Left lobe of liver (tissue), 2 donors: ENCODE results near the gene CAMK1D. TPM values are rescaled to one million over a fixed set of nuclear protein-coding genes. Genes with fewer than 3 reads are reported as not detected.
A peak's percentile ranks its signal among the peaks of the same experiment; 100 is the strongest.

ENCODE experiments used
- ATAC-seq: fragments of 200-7000 bp; cut with Tn5 transposase; one replicate; pipeline ENCODE4 v1.9.1; 2020; ENCODE audit warnings: mild to moderate bottlenecking, moderate library complexity
- DNase-seq: peaks from one replicate; pipeline ENCODE4 v3.0.0-alpha.2; 2020; ENCODE audit warnings: low spot score
- total RNA-seq: library from RNA; stranded (reverse); gene quantifications from one replicate; pipeline ENCODE4 v1.2.1, GENCODE V29; 2021
- donor health status: DM: no; HTN: no; CAD: no; lungs with moderate emphysema.
- donor health status: DM: no; HTN: yes; CAD: no.

CAMK1D gene
- total RNA-seq, 1 donor from 2014 or later: 8.1 TPM

GRCh38 chr10:12829831-12830390 lies 480.6 kb downstream of the CAMK1D start:
- ATAC-seq (no peak), DNase-seq (no peak)

- DNase-seq (no peak), ATAC-seq (no peak)
Observed at GRCh38 chr10:12832096-12832495, 482.7 kb downstream of the CAMK1D start.

- no peak for DNase-seq
- no peak for ATAC-seq
Observed at GRCh38 chr10:12833451-12833850, 484.1 kb downstream of the CAMK1D start.

- ATAC-seq: no peak
- DNase-seq: no peak
Observed at GRCh38 chr10:12834116-12834665, 484.8 kb downstream of the CAMK1D start.

- DNase-seq (no peak), ATAC-seq (no peak)
Observed at GRCh38 chr10:12834721-12835120, 485.4 kb downstream of the CAMK1D start.

- no peak for ATAC-seq
Observed at GRCh38 chr10:12835709-12836108, 486.4 kb downstream of the CAMK1D start.

GRCh38 chr10:12838366-12838765 lies 489.0 kb downstream of the CAMK1D start:
- DNase-seq (no peak), ATAC-seq (no peak)

More at GRCh38 chr10:12835709-12836108, 486.4 kb downstream of the CAMK1D start:
- no peak for DNase-seq

- ATAC-seq: peak; percentile 24
- DNase-seq: no peak
Observed at GRCh38 chr10:12838995-12839927, 489.9 kb downstream of the CAMK1D start.

GRCh38 chr10:12839941-12840611 lies 490.7 kb downstream of the CAMK1D start:
- ATAC-seq (peak; percentile 44), DNase-seq (no peak)

- ATAC-seq (peak; percentile 11), DNase-seq (no peak)
Observed at GRCh38 chr10:12841426-12841825, 492.1 kb downstream of the CAMK1D start.

GRCh38 chr10:12841826-12842225 lies 492.5 kb downstream of the CAMK1D start:
- ATAC-seq (peak; percentile 87), DNase-seq (peak; percentile 86)

- no peak for ATAC-seq
Observed at GRCh38 chr10:12842310-12842709, 493.0 kb downstream of the CAMK1D start.

GRCh38 chr10:12843296-12843945 lies 494.1 kb downstream of the CAMK1D start:
- DNase-seq (no peak), ATAC-seq (no peak)

More at GRCh38 chr10:12842310-12842709, 493.0 kb downstream of the CAMK1D start:
- DNase-seq: no peak

- ATAC-seq: peak; percentile 16
- DNase-seq: no peak
Observed at GRCh38 chr10:12844811-12845483, 495.6 kb downstream of the CAMK1D start.

GRCh38 chr10:12846718-12847117 lies 497.4 kb downstream of the CAMK1D start:
- no peak for ATAC-seq
- DNase-seq: no peak

- no peak for ATAC-seq
- no peak for DNase-seq
Observed at GRCh38 chr10:12847361-12847975, 498.1 kb downstream of the CAMK1D start.

GRCh38 chr10:12848439-12849173 lies 499.3 kb downstream of the CAMK1D start:
- ATAC-seq (no peak), DNase-seq (no peak)

- ATAC-seq: peak; percentile 97
- peak; percentile 52 for DNase-seq
Observed at GRCh38 chr10:12849319-12850181, 500.2 kb downstream of the CAMK1D start.
